GM19463 (cell line): ENCODE measurements around the gene ZNF827.
A peak's percentile ranks its signal among the peaks of the same experiment; 100 is the strongest.

Experiments used
- ATAC-seq: cut with Tn5 transposase; IDR thresholded peaks from one replicate; pipeline ENCODE4 v1.9.1; 2021; ENCODE audit warnings: mild to moderate bottlenecking, moderate library complexity; ENCODE audit not compliant: unreplicated experiment

Gene ZNF827

DNA sequence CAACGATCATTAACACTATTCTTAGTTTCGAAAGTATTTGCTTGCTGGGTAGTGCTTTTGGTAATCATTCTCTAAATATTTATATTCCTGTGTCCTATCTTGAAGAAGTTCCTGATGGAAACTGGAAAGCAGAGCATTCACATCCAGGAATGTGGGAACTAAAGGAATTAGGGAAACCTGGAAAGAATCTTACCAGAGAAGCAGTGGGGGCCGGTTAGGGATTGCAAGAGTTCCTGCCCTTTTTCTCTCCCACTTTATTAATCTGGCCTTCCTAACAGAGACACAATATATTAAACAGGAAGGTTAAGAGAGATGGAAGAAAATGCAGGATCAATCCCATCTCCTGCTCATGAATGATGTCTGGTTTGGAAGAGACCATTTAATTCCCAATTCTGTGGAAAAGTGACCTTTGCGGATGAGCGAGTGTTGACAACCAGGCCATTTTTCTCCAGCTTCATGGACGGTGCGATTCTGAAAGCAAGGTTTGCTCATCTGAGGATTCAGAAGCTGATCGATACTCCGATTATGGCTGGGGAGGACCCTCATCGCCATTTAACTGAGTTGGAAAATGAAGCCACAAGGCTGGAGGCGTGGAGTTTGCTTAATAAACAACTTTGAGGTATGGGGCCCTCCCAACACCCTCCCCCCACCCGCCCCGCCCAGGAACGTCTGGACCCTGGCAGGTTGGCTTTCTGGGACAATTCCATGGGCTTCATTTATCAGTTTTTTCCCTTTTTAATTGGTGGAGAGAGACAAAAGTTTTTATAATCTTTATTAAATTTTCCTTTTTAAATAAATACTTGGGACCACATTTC lies 206.4 kb downstream of the ZNF827 start:
- no peak for ATAC-seq

DNA sequence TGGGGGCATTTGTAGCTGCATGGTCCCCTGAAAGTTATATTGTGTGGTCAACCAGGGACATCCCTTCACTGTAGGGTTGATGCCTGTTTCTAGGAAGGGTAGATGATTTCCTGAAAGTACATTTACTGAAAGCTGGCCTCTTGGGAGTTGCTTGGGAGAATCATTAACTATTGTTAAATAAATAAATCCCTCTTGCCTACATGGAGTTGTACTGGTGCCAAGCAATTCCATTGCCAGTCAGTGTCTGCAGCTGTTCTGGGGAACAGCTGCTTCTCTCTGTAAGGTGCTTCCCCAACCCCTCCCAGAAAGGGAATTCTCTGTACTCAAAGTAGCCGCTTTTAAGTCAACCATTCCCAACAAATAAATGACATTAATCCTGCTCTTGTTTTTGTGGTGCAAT lies 207.6 kb downstream of the ZNF827 start:
- ATAC-seq: no peak

DNA sequence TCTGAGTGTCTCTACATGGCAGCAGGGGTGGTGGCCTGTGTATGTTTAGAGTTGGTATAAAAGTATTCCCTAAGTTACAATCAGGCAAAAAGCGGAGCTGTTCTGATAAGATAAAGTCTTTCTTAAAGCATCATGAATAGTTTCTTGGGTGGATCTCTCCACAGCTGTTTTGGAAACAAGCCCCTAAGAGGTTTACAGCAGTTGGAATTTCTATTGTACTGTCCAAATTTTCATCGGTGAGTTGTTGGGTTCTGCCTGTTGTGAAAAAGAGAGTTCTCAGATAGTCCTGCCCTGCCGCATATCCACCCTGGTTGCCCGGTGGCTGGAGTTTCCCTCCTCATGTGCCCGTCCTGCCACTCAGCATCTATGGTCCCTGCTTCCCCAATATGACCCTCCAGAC lies 208.6 kb downstream of the ZNF827 start:
- no peak for ATAC-seq

DNA sequence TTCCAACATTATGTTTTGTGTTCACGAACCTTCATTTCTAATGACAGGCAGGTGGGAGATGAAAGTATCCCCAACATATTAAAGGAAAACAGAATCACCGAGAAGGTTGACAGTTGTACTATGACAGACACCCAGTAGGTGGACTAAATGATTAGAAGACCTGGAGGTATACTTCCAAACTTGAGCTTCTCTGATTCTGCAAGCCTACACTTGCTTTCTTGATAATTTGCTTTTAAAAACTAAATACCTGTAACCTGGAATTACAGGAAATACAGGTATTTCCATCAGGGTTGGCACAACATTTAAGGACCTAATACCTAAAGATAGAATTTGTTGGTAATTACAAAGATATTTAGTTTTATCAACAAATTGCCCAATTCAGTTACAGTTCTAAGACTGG lies 215.3 kb downstream of the ZNF827 start:
- no peak for ATAC-seq

DNA sequence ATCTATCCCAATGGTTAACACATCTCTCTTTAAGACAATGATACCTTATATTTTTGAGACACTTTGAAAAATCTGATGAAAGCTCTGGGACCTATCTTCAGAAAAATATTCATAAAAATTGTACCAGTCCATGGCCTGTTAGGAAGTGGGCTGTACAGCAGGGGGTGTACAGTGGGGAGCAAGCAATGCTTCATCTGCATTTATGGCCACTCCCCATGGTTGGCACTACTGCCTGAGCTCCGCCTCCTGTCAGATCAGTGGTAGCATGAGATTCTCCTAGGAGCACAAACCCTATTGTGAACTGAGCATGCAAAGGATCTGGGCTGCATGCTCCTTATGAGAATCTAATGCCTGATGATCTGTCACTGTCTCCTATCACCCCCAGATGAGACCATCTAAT lies 216.1 kb downstream of the ZNF827 start:
- ATAC-seq: no peak

DNA sequence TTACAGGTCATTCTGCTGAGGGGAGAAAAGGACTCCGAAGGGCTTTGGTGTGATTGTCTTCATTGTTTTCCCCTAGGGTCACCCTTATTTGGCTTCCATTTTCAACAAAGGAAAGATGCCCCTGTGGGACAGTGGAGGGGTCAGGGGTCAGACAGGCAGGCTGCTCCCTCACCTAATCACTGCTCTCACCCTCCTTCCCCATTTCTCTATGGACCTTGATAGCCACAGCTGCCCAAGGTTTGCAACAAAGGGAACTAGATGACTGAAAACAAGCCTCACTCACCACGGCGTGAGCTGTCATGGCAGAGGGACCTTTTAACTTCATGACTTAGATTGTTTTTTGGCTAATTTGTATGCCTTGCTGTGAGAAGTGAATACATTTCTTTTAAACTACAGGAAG lies 218.0 kb downstream of the ZNF827 start:
- ATAC-seq: peak; percentile 41

DNA sequence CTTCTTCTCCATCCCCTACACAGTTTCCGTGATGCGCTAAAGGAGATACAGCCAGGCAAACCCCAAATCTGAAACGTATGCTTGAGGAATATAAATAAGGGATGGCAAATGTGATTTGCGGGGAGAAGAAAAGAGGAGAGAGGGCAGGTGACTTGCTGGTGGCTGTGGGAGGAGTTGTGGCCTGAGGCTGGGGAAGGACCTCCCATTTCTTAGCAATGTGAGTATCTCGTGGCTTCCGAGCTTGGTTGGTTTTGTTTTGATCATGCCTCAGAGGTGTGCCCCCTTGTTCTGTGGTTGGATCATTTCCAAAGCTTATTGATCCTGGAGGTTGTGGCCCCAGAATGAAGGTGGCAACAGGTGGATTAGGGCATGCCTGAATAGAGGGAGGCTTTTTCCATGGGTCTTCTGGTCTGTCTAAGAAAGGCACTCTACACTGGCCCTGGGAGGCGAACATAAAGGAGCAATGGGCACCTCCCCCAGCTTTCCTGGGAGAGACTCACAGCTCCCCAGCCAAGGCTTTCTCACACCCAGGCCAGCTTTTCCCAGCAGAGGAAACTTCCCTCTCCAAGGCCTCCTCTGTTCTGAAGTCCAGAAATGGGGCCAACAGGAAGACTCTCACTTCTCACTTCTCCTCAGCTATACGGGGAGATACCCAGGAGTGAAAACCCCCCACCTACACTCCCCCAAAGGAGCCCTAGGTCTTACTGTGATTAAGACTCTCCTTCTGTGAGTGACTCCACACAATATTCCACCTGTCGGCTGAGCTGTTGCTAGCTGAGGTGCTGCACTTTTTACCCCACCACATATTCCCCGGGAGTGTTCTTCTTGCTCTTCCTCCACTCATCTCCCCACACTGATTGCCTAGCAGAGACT lies 218.6 kb downstream of the ZNF827 start:
- ATAC-seq: peak; percentile 65

DNA sequence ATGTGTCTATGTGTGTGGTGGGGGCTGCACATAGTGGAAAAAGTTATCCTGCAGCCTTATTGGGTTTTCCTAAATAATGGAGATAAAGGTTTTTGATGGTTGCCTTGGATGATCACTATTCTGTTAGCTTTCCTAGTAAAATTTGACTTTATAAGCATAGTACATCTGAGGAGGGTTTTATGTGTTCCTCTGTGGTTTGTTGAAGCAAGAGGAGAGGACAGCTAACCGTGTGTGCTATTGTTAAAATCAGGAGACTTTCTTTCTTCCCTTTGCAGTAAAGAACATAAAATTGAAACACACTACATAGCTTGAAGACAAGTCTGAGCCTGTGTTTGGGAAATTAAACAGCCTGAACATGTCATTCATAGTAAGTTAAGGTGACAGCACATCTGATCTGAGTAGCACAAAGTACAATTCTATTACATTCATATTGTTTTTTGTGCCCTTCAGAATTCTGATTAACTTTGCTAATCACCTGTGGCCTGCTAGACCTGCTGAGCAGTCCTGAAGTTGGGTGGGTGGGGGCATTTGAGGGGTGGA lies 221.9 kb downstream of the ZNF827 start:
- ATAC-seq: no peak

DNA sequence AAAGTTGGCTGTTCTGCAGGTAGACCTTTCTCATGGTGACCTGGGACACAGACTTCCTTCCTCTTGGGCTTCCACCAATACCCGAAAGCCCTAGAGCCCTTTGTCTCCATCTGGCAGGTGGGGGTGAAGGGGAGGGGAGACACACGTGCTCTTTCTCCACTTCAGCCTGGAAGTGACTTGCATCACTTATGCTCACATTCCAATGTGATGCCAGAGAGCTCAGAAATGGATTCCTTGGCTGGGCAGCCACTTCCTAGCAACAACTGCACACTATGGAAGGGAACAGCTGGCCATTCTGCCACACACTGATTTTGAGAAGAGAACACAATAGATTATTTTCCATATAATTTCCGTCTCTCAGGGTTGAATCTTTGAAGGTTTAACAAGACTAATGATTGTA lies 222.4 kb downstream of the ZNF827 start:
- no peak for ATAC-seq

DNA sequence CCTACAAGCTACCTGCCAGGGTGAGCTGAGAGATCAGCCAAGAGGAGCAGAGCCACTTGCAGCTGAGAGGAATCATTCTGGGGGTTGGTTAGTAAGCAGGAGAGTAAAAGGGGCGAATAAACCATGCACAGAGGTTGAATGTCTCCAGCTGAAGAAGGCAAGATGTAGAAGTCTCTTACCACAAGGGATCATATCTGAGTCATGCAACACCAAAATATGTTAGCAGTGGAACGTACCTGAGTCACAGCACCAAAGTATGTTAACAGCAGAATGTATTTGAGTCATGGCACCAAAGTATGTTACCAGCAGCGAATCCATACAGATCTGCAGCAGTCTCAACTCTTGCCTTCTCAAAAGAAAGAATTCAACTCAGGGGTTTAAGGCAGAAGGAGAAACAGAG lies 228.8 kb downstream of the ZNF827 start:
- ATAC-seq: peak; percentile 91

DNA sequence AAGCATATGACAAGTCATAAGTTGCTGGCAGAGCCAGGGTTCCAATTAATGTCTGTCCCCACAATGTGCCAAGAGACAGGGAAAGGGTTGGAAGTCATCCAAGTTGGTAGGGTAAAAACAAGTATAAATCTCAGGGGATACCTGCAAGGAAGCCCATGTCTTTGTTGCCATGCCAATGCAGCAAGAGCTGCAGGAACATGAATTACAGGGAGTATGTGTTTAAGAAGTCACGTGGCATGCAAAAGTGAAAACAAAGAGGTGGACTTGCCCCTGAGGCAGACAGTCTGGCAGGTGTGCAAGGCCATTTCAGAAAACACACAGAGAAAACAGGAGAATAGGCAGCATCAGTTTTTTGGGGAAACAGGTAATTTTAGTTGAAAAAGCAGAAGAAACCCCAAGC lies 229.3 kb downstream of the ZNF827 start:
- ATAC-seq: peak; percentile 27
